Kidney epithelial cell (primary cell): ENCODE data around the gene ANKIB1. TPM values are rescaled to one million over a fixed set of nuclear protein-coding genes. Genes with fewer than 3 reads are reported as not detected.
"Not testable (repeated sequence)": the region's sequence is repeated elsewhere in the genome, so short reads cannot be mapped to it uniquely, and the experiment has no call there.

ENCODE experiments used
- DNase-seq: peaks from one replicate; pipeline ENCODE4 v3.0.0-alpha.2; 2010; ENCODE audit warnings: low read depth
- H3K27me3 ChIP-seq: 2 replicates; pipeline ENCODE4 v1.6.0; 2011; ENCODE audit warnings: low read length; ENCODE audit not compliant: control insufficient read depth, insufficient read depth
- H3K36me3 ChIP-seq: 2 replicates; pipeline ENCODE4 v1.5.1; 2011; ENCODE audit warnings: low read length; ENCODE audit not compliant: control insufficient read depth, insufficient read depth
- H3K4me3 ChIP-seq: 2 replicates; pipeline ENCODE4 v1.5.1; 2011; ENCODE audit warnings: low read depth, mild to moderate bottlenecking, control low read depth, low read length
- CTCF ChIP-seq: IDR thresholded peaks from 2 replicates; pipeline ENCODE4 v1.5.1; 2011; ENCODE audit warnings: mild to moderate bottlenecking, moderate library complexity, low read length, control low read depth, inconsistent platforms; ENCODE audit not compliant: insufficient read depth, poor library complexity, severe bottlenecking
- total RNA-seq: library from RNA; depleted of rRNA; stranded (reverse); fragments of >200 nt; gene quantifications from 2 replicates; pipeline ENCODE4 v1.2.3, GENCODE V29; 2015

Gene ANKIB1
- total RNA-seq, 1 donor from 2014 or later, result 42.7 TPM

GRCh38 chr7:92357260-92357659 is 111.5 kb downstream of the ANKIB1 start:
- no peaks in the 10 kb centered on the region for H3K27me3 ChIP-seq
- DNase-seq, result no peak
- no peaks in the 10 kb centered on the region for H3K36me3 ChIP-seq
- TF ChIP-seq CTCF, result no peak
- H3K4me3 ChIP-seq, result no peak overlapping the region

GRCh38 chr7:92359179-92359578 is 113.4 kb downstream of the ANKIB1 start:
- not testable (repeated sequence) for H3K4me3 ChIP-seq, H3K27me3 ChIP-seq, H3K36me3 ChIP-seq, DNase-seq

GRCh38 chr7:92359801-92360200 is 114.0 kb downstream of the ANKIB1 start:
- H3K27me3 ChIP-seq, result no peaks in the 10 kb centered on the region

GRCh38 chr7:92360387-92360786 is 114.6 kb downstream of the ANKIB1 start:
- Histone ChIP-seq H3K27me3 (no peaks in the 10 kb centered on the region), H3K36me3 (no peaks in the 10 kb centered on the region), H3K4me3 (no peak overlapping the region)
- DNase-seq, result no peak
- no peak for TF ChIP-seq CTCF

More at GRCh38 chr7:92359801-92360200, 114.0 kb downstream of the ANKIB1 start:
- DNase-seq, result no peak
- TF ChIP-seq CTCF, result no peak
- Histone ChIP-seq H3K4me3 (no peak overlapping the region), H3K36me3 (no peaks in the 10 kb centered on the region)

- no peak for DNase-seq
- Histone ChIP-seq H3K27me3 (no peaks in the 10 kb centered on the region), H3K36me3 (no peaks in the 10 kb centered on the region), H3K4me3 (no peak overlapping the region)
- no peak for TF ChIP-seq CTCF
Measured at GRCh38 chr7:92362131-92362530, 116.4 kb downstream of the ANKIB1 start.

GRCh38 chr7:92366730-92367129 is 121.0 kb downstream of the ANKIB1 start:
- Histone ChIP-seq H3K4me3 (no peak overlapping the region), H3K36me3 (no peaks in the 10 kb centered on the region), H3K27me3 (no peaks in the 10 kb centered on the region)
- DNase-seq, result no peak
- no peak for TF ChIP-seq CTCF
